Activated naive CD8-positive, alpha-beta T cell treated with anti-CD3 and anti-CD28 coated beads, Interleukin-2, amount 10 ng/mL, durations not matched to agents 7 days and 5 days (primary cell): ENCODE data around the gene TRIAP1. TPM values are rescaled to one million over a fixed set of nuclear protein-coding genes. Genes with fewer than 3 reads are reported as not detected.
"Not testable (repeated sequence)": the region's sequence is repeated elsewhere in the genome, so short reads cannot be mapped to it uniquely, and the experiment has no call there.

Experiments
- ATAC-seq: fragments of 150-1000 bp; cut with Tn5 transposase; one replicate; pipeline ENCODE4 v1.10.0; 2021; ENCODE audit warnings: low read depth, moderate library complexity
- POLR2A ChIA-PET: fragments of 350-600 bp; sonication (Branson Sonifier 250); formaldehyde crosslinking; loops from one replicate; lab custom pipeline; 2021; ENCODE audit warnings: antibody characterized with exemption; lab: Charles Lee
- DNase-seq: peaks from one replicate; pipeline ENCODE4 v3.0.0; 2021
- H3K27ac Mint-ChIP-seq: one replicate; pipeline ENCODE4 v1.8.0; 2022; ENCODE audit warnings: mild to moderate bottlenecking, mixed read lengths
- H3K27me3 Mint-ChIP-seq: one replicate; pipeline ENCODE4 v1.8.0; 2022; ENCODE audit warnings: mild to moderate bottlenecking, moderate library complexity, mixed read lengths
- H3K36me3 Mint-ChIP-seq: one replicate; pipeline ENCODE4 v1.8.0; 2021; ENCODE audit warnings: mild to moderate bottlenecking, mixed read lengths
- H3K4me1 Mint-ChIP-seq: one replicate; pipeline ENCODE4 v1.8.0; 2021; ENCODE audit warnings: mixed read lengths
- H3K4me3 Mint-ChIP-seq: one replicate; pipeline ENCODE4 v1.8.0; 2022; ENCODE audit warnings: mild to moderate bottlenecking, moderate library complexity, mixed read lengths
- H3K9me3 Mint-ChIP-seq: one replicate; pipeline ENCODE4 v1.8.0; 2021; ENCODE audit warnings: mixed read lengths
- total RNA-seq, 2 experiments: library from RNA; stranded (reverse); gene quantifications; one replicate each; pipeline ENCODE4 v1.2.3, GENCODE V29; 2021

TRIAP1 gene
- total RNA-seq = 10 to 100 TPM; 23.8 to 24.0 TPM

- no peaks in the 10 kb centered on the region for H3K27me3 Mint-ChIP-seq
- H3K27ac Mint-ChIP-seq = peak within 1 kb of the TSS; percentile 96
- H3K9me3 Mint-ChIP-seq = no peaks in the 10 kb centered on the region
- H3K36me3 Mint-ChIP-seq = peaks cover 26% of the 10 kb centered on the region
- H3K4me3 Mint-ChIP-seq = peak within 1 kb of the TSS; percentile 92
- ATAC-seq = peak; percentile 95
- H3K4me1 Mint-ChIP-seq = peaks cover 24% of the 10 kb centered on the region
- POLR2A ChIA-PET = interaction anchor here (0.5 kb wide), 1 partner anchor 132 kb away, joined by 3 read pairs; no protein-coding TSS in a partner anchor
- DNase-seq = peak; percentile 92
These were observed at the start of gene TRIAP1, which contains the start of gene GATC for GRCh38 chr12:120445911-120446843. Gene TRIAP1, minus strand, starts transcription at chr12:120446384. Its CDS starts 12 bp downstream, at chr12:120446372. Gene GATC, plus strand, starts transcription at chr12:120446444. Its CDS starts 37 bp downstream, at chr12:120446481.

- H3K27ac Mint-ChIP-seq = peak overlapping the region; percentile 78
- H3K4me3 Mint-ChIP-seq = peak overlapping the region; percentile 98
- H3K36me3 Mint-ChIP-seq = peaks cover 24% of the 10 kb centered on the region
- POLR2A ChIA-PET = interaction anchor here (1.0 to 2.6 kb wide), 4 partner anchors 10 to 86 kb away, joined by 3 to 16 read pairs (median 4); partner anchors contain the start of genes POP5 and SRSF9
- peaks cover 28% of the 10 kb centered on the region for H3K4me1 Mint-ChIP-seq
- no peaks in the 10 kb centered on the region for H3K9me3 Mint-ChIP-seq
- H3K27me3 Mint-ChIP-seq = no peaks in the 10 kb centered on the region
- DNase-seq (no peak), ATAC-seq (no peak)
These were observed 49.1 kb upstream of the TRIAP1 start for GRCh38 chr12:120495186-120495730.

- DNase-seq (no peak), ATAC-seq (no peak)
- POLR2A ChIA-PET = no interaction called here
- Mint-ChIP-seq H3K9me3 (no peaks in the 10 kb centered on the region), H3K27me3 (no peaks in the 10 kb centered on the region), H3K36me3 (peaks cover 2% of the 10 kb centered on the region), H3K27ac (no peak overlapping the region), H3K4me3 (no peak overlapping the region), H3K4me1 (peaks cover 10% of the 10 kb centered on the region)
These were observed 44.8 kb upstream of the TRIAP1 start for GRCh38 chr12:120490833-120491512.

GRCh38 chr12:120490325-120490724 lies 44.1 kb upstream of the TRIAP1 start:
- Mint-ChIP-seq H3K9me3 (no peaks in the 10 kb centered on the region), H3K4me1 (peaks cover 7% of the 10 kb centered on the region), H3K36me3 (peaks cover 2% of the 10 kb centered on the region), H3K4me3 (no peak overlapping the region), H3K27ac (no peak overlapping the region), H3K27me3 (no peaks in the 10 kb centered on the region)
- POLR2A ChIA-PET = no interaction called here
- no peak for DNase-seq
- no peak for ATAC-seq

- H3K4me3 Mint-ChIP-seq = no peak overlapping the region
- H3K36me3 Mint-ChIP-seq = peaks cover 2% of the 10 kb centered on the region
- no peaks in the 10 kb centered on the region for H3K27me3 Mint-ChIP-seq
- ATAC-seq (no peak), DNase-seq (no peak)
- H3K4me1 Mint-ChIP-seq = peaks cover 3% of the 10 kb centered on the region
- H3K27ac Mint-ChIP-seq = no peak overlapping the region
- no peaks in the 10 kb centered on the region for H3K9me3 Mint-ChIP-seq
- POLR2A ChIA-PET = no interaction called here
These were observed 42.8 kb upstream of the TRIAP1 start for GRCh38 chr12:120489018-120489417.

GRCh38 chr12:120488057-120488640 lies 42.0 kb upstream of the TRIAP1 start:
- no peak overlapping the region for H3K4me3 Mint-ChIP-seq
- H3K27me3 Mint-ChIP-seq = no peaks in the 10 kb centered on the region
- peaks cover 3% of the 10 kb centered on the region for H3K4me1 Mint-ChIP-seq
- POLR2A ChIA-PET = no interaction called here
- H3K9me3 Mint-ChIP-seq = no peaks in the 10 kb centered on the region
- no peak for ATAC-seq
- H3K36me3 Mint-ChIP-seq = peaks cover 3% of the 10 kb centered on the region
- no peak overlapping the region for H3K27ac Mint-ChIP-seq
- no peak for DNase-seq

GRCh38 chr12:120487552-120487951 lies 41.4 kb upstream of the TRIAP1 start:
- H3K27ac Mint-ChIP-seq, H3K4me1 Mint-ChIP-seq, ATAC-seq, H3K9me3 Mint-ChIP-seq, H3K36me3 Mint-ChIP-seq, H3K27me3 Mint-ChIP-seq, POLR2A ChIA-PET, DNase-seq, H3K4me3 Mint-ChIP-seq: not testable (repeated sequence)

GRCh38 chr12:120485961-120486881 lies 40.0 kb upstream of the TRIAP1 start:
- POLR2A ChIA-PET = no interaction called here
- ATAC-seq = no peak
- peaks cover 6% of the 10 kb centered on the region for H3K36me3 Mint-ChIP-seq

GRCh38 chr12:120483621-120484020 lies 37.4 kb upstream of the TRIAP1 start:
- POLR2A ChIA-PET = no interaction called here
- DNase-seq (no peak), ATAC-seq (no peak)
- Mint-ChIP-seq H3K4me1 (peaks cover 7% of the 10 kb centered on the region), H3K36me3 (peaks cover 4% of the 10 kb centered on the region), H3K27ac (peak overlapping the region; percentile 6), H3K4me3 (no peak overlapping the region), H3K27me3 (no peaks in the 10 kb centered on the region), H3K9me3 (no peaks in the 10 kb centered on the region)

More at GRCh38 chr12:120485961-120486881, 40.0 kb upstream of the TRIAP1 start:
- Mint-ChIP-seq H3K27ac (no peak overlapping the region), H3K4me1 (peaks cover 3% of the 10 kb centered on the region), H3K4me3 (no peak overlapping the region), H3K27me3 (no peaks in the 10 kb centered on the region), H3K9me3 (no peaks in the 10 kb centered on the region)
- no peak for DNase-seq

- ATAC-seq (no peak), DNase-seq (no peak)
- Mint-ChIP-seq H3K27me3 (no peaks in the 10 kb centered on the region), H3K9me3 (no peaks in the 10 kb centered on the region), H3K27ac (no peak overlapping the region), H3K36me3 (peaks cover 4% of the 10 kb centered on the region), H3K4me3 (no peak overlapping the region), H3K4me1 (peaks cover 5% of the 10 kb centered on the region)
- POLR2A ChIA-PET = no interaction called here
These were observed 35.0 kb upstream of the TRIAP1 start for GRCh38 chr12:120481022-120481767.

GRCh38 chr12:120480211-120480610 lies 34.0 kb upstream of the TRIAP1 start:
- Mint-ChIP-seq H3K4me1 (peaks cover 5% of the 10 kb centered on the region), H3K9me3 (no peaks in the 10 kb centered on the region), H3K4me3 (no peak overlapping the region), H3K36me3 (peaks cover 4% of the 10 kb centered on the region), H3K27me3 (no peaks in the 10 kb centered on the region), H3K27ac (no peak overlapping the region)
- no peak for ATAC-seq
- no peak for DNase-seq
- POLR2A ChIA-PET = no interaction called here

GRCh38 chr12:120479458-120479857 lies 33.3 kb upstream of the TRIAP1 start:
- POLR2A ChIA-PET = no interaction called here
- Mint-ChIP-seq H3K9me3 (no peaks in the 10 kb centered on the region), H3K4me3 (no peak overlapping the region), H3K27me3 (no peaks in the 10 kb centered on the region), H3K27ac (no peak overlapping the region), H3K36me3 (peaks cover 4% of the 10 kb centered on the region), H3K4me1 (peaks cover 5% of the 10 kb centered on the region)
- no peak for ATAC-seq
- DNase-seq = no peak
